Keratinocyte (primary cell): ENCODE results near the gene ZFYVE28. TPM values are rescaled to one million over a fixed set of nuclear protein-coding genes. Genes with fewer than 3 reads are reported as not detected.

ENCODE experiments used
- DNase-seq: peaks from one replicate; pipeline ENCODE4 v3.0.0-alpha.2; 2011; ENCODE audit warnings: low read depth, missing footprints, low spot score
- FAIRE-seq: peaks from 2 replicates; lab custom pipeline; 2011; peaks lifted over from hg19 to GRCh38; lab: Jason Lieb, UNC
- H2AFZ ChIP-seq: 2 replicates; pipeline ENCODE4 v1.6.0; 2012; ENCODE audit warnings: low read length, control low read depth, inconsistent platforms; ENCODE audit not compliant: control insufficient read depth
- H3K27ac ChIP-seq: 2 replicates; pipeline ENCODE4 v1.5.1; 2011; ENCODE audit warnings: low read length; ENCODE audit not compliant: control insufficient read depth, insufficient read depth
- H3K27me3 ChIP-seq: 3 replicates; pipeline ENCODE4 v1.6.0; 2011; ENCODE audit warnings: low read length; ENCODE audit not compliant: control insufficient read depth, insufficient read depth; ENCODE audit errors: extremely low read depth
- H3K36me3 ChIP-seq, 2 experiments: 2 replicates in 1 of 2; 3 replicates in 1 of 2; pipeline ENCODE4 v1.5.1; 2011; ENCODE audit warnings: low read length in 2 of 2, mild to moderate bottlenecking in 1 of 2; ENCODE audit not compliant: control insufficient read depth in 2 of 2, insufficient read depth in 2 of 2; ENCODE audit errors: extremely low read depth in 1 of 2
- H3K4me1 ChIP-seq: 3 replicates; pipeline ENCODE4 v1.5.1; 2011; ENCODE audit warnings: low read length; ENCODE audit not compliant: control insufficient read depth, insufficient read depth; ENCODE audit errors: extremely low read depth
- H3K4me2 ChIP-seq: 3 replicates; pipeline ENCODE4 v1.6.0; 2011; ENCODE audit warnings: low read depth, low read length; ENCODE audit not compliant: control insufficient read depth, insufficient read depth; ENCODE audit errors: extremely low read depth
- H3K4me3 ChIP-seq, 3 experiments: fragments of 200-600 bp in 1 of 3; sonication (generic) in 1 of 3; 2 replicates in 2 of 3; 3 replicates in 1 of 3; pipeline ENCODE4 v1.5.1; 2011 to 2016; ENCODE audit warnings: low read length in 3 of 3, mild to moderate bottlenecking in 3 of 3, control low read depth in 2 of 3, inconsistent platforms in 1 of 3, low read depth in 1 of 3, mixed read lengths in 1 of 3, mixed run types in 1 of 3, moderate library complexity in 1 of 3; ENCODE audit not compliant: control insufficient read depth in 2 of 3, insufficient read depth in 2 of 3; ENCODE audit errors: extremely low read depth in 1 of 3
- H3K79me2 ChIP-seq: 2 replicates; pipeline ENCODE4 v1.6.0; 2012; ENCODE audit warnings: low read length; ENCODE audit not compliant: control insufficient read depth, insufficient read depth
- H3K9ac ChIP-seq: 3 replicates; pipeline ENCODE4 v1.6.0; 2011; ENCODE audit warnings: low read length; ENCODE audit not compliant: control insufficient read depth, insufficient read depth; ENCODE audit errors: extremely low read depth
- H3K9me1 ChIP-seq: 3 replicates; pipeline ENCODE4 v1.6.0; 2011; ENCODE audit warnings: low read length; ENCODE audit not compliant: control insufficient read depth, insufficient read depth; ENCODE audit errors: extremely low read depth
- H3K9me3 ChIP-seq: 2 replicates; pipeline ENCODE4 v1.5.1; 2012; ENCODE audit warnings: low read depth, low read length; ENCODE audit not compliant: control insufficient read depth
- H4K20me1 ChIP-seq: 3 replicates; pipeline ENCODE4 v1.6.0; 2011; ENCODE audit warnings: low read length; ENCODE audit not compliant: control insufficient read depth, insufficient read depth; ENCODE audit errors: extremely low read depth
- CTCF ChIP-seq, 3 experiments: IDR thresholded peaks in 1 of 3; conservative IDR thresholded peaks in 1 of 3; optimal IDR thresholded peaks in 1 of 3; 2 replicates in 2 of 3; 3 replicates in 1 of 3; pipeline versions ENCODE3 to v1.5.1; 2011; ENCODE audit warnings: low read length in 3 of 3, mild to moderate bottlenecking in 3 of 3, moderate library complexity in 2 of 3, control low read depth in 1 of 3, inconsistent platforms in 1 of 3; ENCODE audit not compliant: insufficient read depth in 2 of 3; ENCODE audit errors: extremely low read depth in 1 of 3
- EZH2 ChIP-seq: IDR thresholded peaks from one replicate; pipeline ENCODE4 v1.6.1; 2012; ENCODE audit warnings: inconsistent platforms, mild to moderate bottlenecking, low read length, moderate library complexity
- dilution Hi-C: fragments of 300-500 bp; cut with MboI; formaldehyde crosslinking; loops from one replicate; pipeline ENCODE4 v1.7.0; 2020; ENCODE audit warnings: low sequenced_read_pairs; ENCODE audit not compliant: extremely low pct_ligation_motif_present
- polyA plus RNA-seq, 5 experiments: library from polyadenylated mRNA; depleted of rRNA in 3 of 5; stranded (reverse) in 3 of 5; stranded (forward) in 1 of 5; unstranded in 1 of 5; fragments of >200 nt; gene quantifications; 1 replicate in 1 of 5; 2 replicates in 3 of 5; 3 replicates in 1 of 5; pipeline versions ENCODE4 v1.2.1 to v1.2.3, GENCODE V29; 2011 to 2012; ENCODE audit warnings: missing spikeins in 2 of 5, low read depth in 1 of 5, low replicate concordance in 1 of 5

ZFYVE28 gene
- polyA plus RNA-seq, 1 donor (not counting 4 experiments of a cell fraction or from before 2014, with no cell fraction given): 0.33 TPM

- no peak overlapping the region for H3K27ac ChIP-seq
- dilution Hi-C loops: no loop called here
- DNase-seq (no peak), FAIRE-seq (no peak)
- no peaks in the 10 kb centered on the region for H4K20me1 ChIP-seq
- no peak overlapping the region for H2AFZ ChIP-seq
- TF ChIP-seq EZH2: no peak
- no peak for TF ChIP-seq CTCF (optimal IDR thresholded peaks at IDR 0.05 in 1 of 3, IDR thresholded peaks at IDR 0.05 in 1 of 3, conservative IDR thresholded peaks at IDR 0.05 in 1 of 3; ENCODE audit: extremely low read depth in 1 of 3, insufficient read depth in 2 of 3, low read length in 3 of 3)
- H3K4me2 ChIP-seq: no peak overlapping the region
- no peak overlapping the region for H3K9ac ChIP-seq
- H3K79me2 ChIP-seq: no peaks in the 10 kb centered on the region
- H3K9me3 ChIP-seq: no peaks in the 10 kb centered on the region
- no peak overlapping the region for H3K4me3 ChIP-seq
- peaks cover 16% of the 10 kb centered on the region for H3K27me3 ChIP-seq
- no peaks in the 10 kb centered on the region for H3K4me1 ChIP-seq
- no peaks in the 10 kb centered on the region for H3K9me1 ChIP-seq
- H3K36me3 ChIP-seq: no peaks in the 10 kb centered on the region
Observed at GRCh38 chr4:2377241-2377640, 41.2 kb downstream of the ZFYVE28 start.

- DNase-seq: no peak
- H3K79me2 ChIP-seq: no peaks in the 10 kb centered on the region
- no peak overlapping the region for H2AFZ ChIP-seq
- H4K20me1 ChIP-seq: no peaks in the 10 kb centered on the region
- dilution Hi-C loops: no loop called here
- H3K9me3 ChIP-seq: no peaks in the 10 kb centered on the region
- no peaks in the 10 kb centered on the region for H3K9me1 ChIP-seq
- no peak for FAIRE-seq
- H3K4me3 ChIP-seq: no peak overlapping the region
- peaks cover 16% of the 10 kb centered on the region for H3K27me3 ChIP-seq
- no peak overlapping the region for H3K9ac ChIP-seq
- H3K36me3 ChIP-seq: no peaks in the 10 kb centered on the region
- no peaks in the 10 kb centered on the region for H3K4me1 ChIP-seq
- no peak for TF ChIP-seq CTCF (optimal IDR thresholded peaks at IDR 0.05 in 1 of 3, IDR thresholded peaks at IDR 0.05 in 1 of 3, conservative IDR thresholded peaks at IDR 0.05 in 1 of 3; ENCODE audit: extremely low read depth in 1 of 3, insufficient read depth in 2 of 3, low read length in 3 of 3)
- TF ChIP-seq EZH2: no peak
- H3K4me2 ChIP-seq: no peak overlapping the region
- H3K27ac ChIP-seq: no peak overlapping the region
Observed at GRCh38 chr4:2375427-2375826, 43.0 kb downstream of the ZFYVE28 start.
